Mesenchymal stem cell (in vitro differentiated cells and primary cell): ENCODE measurements around the gene GRIK4.
A peak's percentile ranks its signal among the peaks of the same experiment; 100 is the strongest.

Experiments
- DNase-seq: peaks from one replicate; pipeline ENCODE4 v3.0.0-alpha.2; 2013
- H2AFZ ChIP-seq: one replicate; pipeline ENCODE4 v1.6.1; 2013; ENCODE audit warnings: low read depth, mild to moderate bottlenecking, control low read depth, inconsistent platforms, low read length, moderate library complexity
- H2AK5ac ChIP-seq: 2 replicates; pipeline ENCODE4 v1.6.1; 2013; ENCODE audit warnings: low read length, moderate library complexity, mild to moderate bottlenecking, inconsistent platforms; ENCODE audit not compliant: severe bottlenecking
- H2BK120ac ChIP-seq: one replicate; pipeline ENCODE4 v1.6.1; 2013; ENCODE audit warnings: low read depth, mild to moderate bottlenecking, inconsistent platforms, low read length, moderate library complexity
- H2BK12ac ChIP-seq, 2 experiments: one replicate each; pipeline ENCODE4 v1.6.1; 2013; ENCODE audit warnings: inconsistent platforms in 2 of 2, low read length in 2 of 2, mild to moderate bottlenecking in 2 of 2, moderate library complexity in 2 of 2, control low read depth in 1 of 2
- H2BK15ac ChIP-seq: one replicate; pipeline ENCODE4 v1.6.1; 2013; ENCODE audit warnings: mild to moderate bottlenecking, low read depth, inconsistent platforms; ENCODE audit not compliant: poor library complexity, severe bottlenecking
- H2BK5ac ChIP-seq: 2 replicates; pipeline ENCODE4 v1.6.1; 2013; ENCODE audit warnings: low read depth, mild to moderate bottlenecking, low read length, control low read depth, inconsistent platforms; ENCODE audit not compliant: poor library complexity, severe bottlenecking
- H3K14ac ChIP-seq, 2 experiments: one replicate each; pipeline ENCODE4 v1.6.1; 2013; ENCODE audit warnings: inconsistent platforms in 2 of 2, low read length in 2 of 2, control low read depth in 1 of 2, mild to moderate bottlenecking in 1 of 2, moderate library complexity in 1 of 2
- H3K18ac ChIP-seq, 2 experiments: one replicate each; pipeline ENCODE4 v1.6.1; 2013; ENCODE audit warnings: inconsistent platforms in 2 of 2, low read length in 2 of 2, control low read depth in 1 of 2, low read depth in 1 of 2, mild to moderate bottlenecking in 1 of 2
- H3K23ac ChIP-seq, 2 experiments: one replicate each; pipeline ENCODE4 v1.6.1; 2013; ENCODE audit warnings: inconsistent platforms in 2 of 2, low read length in 2 of 2, mild to moderate bottlenecking in 2 of 2, moderate library complexity in 2 of 2, control low read depth in 1 of 2
- H3K27ac ChIP-seq: 2 replicates; pipeline ENCODE4 v1.5.1; 2013; ENCODE audit warnings: mild to moderate bottlenecking, moderate library complexity, low read length, control low read depth, inconsistent platforms; ENCODE audit not compliant: poor library complexity, severe bottlenecking
- H3K27me3 ChIP-seq, 2 experiments: 2 replicates each; pipeline versions ENCODE4 v1.6.1 to v1.7.0; 2013; ENCODE audit warnings: low read length in 2 of 2, mild to moderate bottlenecking in 2 of 2, moderate library complexity in 2 of 2, control low read depth in 1 of 2, inconsistent platforms in 1 of 2; ENCODE audit not compliant: control insufficient read depth in 1 of 2, insufficient read depth in 1 of 2
- H3K36me3 ChIP-seq, 2 experiments: 2 replicates each; pipeline versions ENCODE4 v1.6.1 to v1.7.0; 2013; ENCODE audit warnings: low read length in 2 of 2, control low read depth in 1 of 2, inconsistent platforms in 1 of 2, low read depth in 1 of 2, mild to moderate bottlenecking in 1 of 2; ENCODE audit not compliant: insufficient read depth in 2 of 2, control insufficient read depth in 1 of 2
- H3K4ac ChIP-seq, 2 experiments: one replicate each; pipeline ENCODE4 v1.6.1; 2013; ENCODE audit warnings: inconsistent platforms in 2 of 2, low read length in 2 of 2, mild to moderate bottlenecking in 2 of 2, moderate library complexity in 2 of 2, control low read depth in 1 of 2, low read depth in 1 of 2
- H3K4me1 ChIP-seq: 2 replicates; pipeline ENCODE4 v1.6.1; 2013; ENCODE audit warnings: low read depth, low read length, control low read depth; ENCODE audit not compliant: control insufficient read depth, insufficient read depth
- H3K4me2 ChIP-seq: 2 replicates; pipeline ENCODE4 v1.6.1; 2013; ENCODE audit warnings: low read length, mild to moderate bottlenecking, inconsistent platforms; ENCODE audit not compliant: poor library complexity, severe bottlenecking
- H3K4me3 ChIP-seq, 2 experiments: 2 replicates each; pipeline versions ENCODE4 v1.5.1 to v1.7.0; 2013; ENCODE audit warnings: low read length in 2 of 2, mild to moderate bottlenecking in 2 of 2, control low read depth in 1 of 2, low read depth in 1 of 2; ENCODE audit not compliant: insufficient read depth in 1 of 2
- H3K79me1 ChIP-seq: replicated peaks from 2 replicates; pipeline ENCODE4 v1.6.1; 2013; ENCODE audit warnings: mild to moderate bottlenecking, control low read depth, low read length, inconsistent platforms; ENCODE audit not compliant: poor library complexity, severe bottlenecking
- H3K9ac ChIP-seq: 2 replicates; pipeline ENCODE4 v1.7.0; 2013; ENCODE audit warnings: mild to moderate bottlenecking, low read length, moderate library complexity
- H3K9me3 ChIP-seq: 2 replicates; pipeline ENCODE4 v1.7.0; 2013; ENCODE audit warnings: mild to moderate bottlenecking, low read length; ENCODE audit not compliant: control insufficient read depth
- H4K8ac ChIP-seq: one replicate; pipeline ENCODE4 v1.6.1; 2013; ENCODE audit warnings: inconsistent platforms, mild to moderate bottlenecking, low read length, moderate library complexity
- H4K91ac ChIP-seq: one replicate; pipeline ENCODE4 v1.6.1; 2013; ENCODE audit warnings: mild to moderate bottlenecking, low read length, inconsistent platforms
- WGBS: methylation state at CpG from one replicate; pipeline ENCODE4 v1.1.7; 2013; ENCODE audit warnings: mixed read lengths; 5-methylcytosine and 5-hydroxymethylcytosine counted together

GRIK4 gene

GRCh38 chr11:120869516-120870011, 358.0 kb downstream of the GRIK4 start:
- H3K79me1 ChIP-seq: no peaks in the 10 kb centered on the region
- H3K4me1 ChIP-seq: no peaks in the 10 kb centered on the region
- no peaks in the 10 kb centered on the region for H3K36me3 ChIP-seq
- no peak overlapping the region for H3K18ac ChIP-seq
- H2BK12ac ChIP-seq: no peak overlapping the region
- no peak overlapping the region for H2BK15ac ChIP-seq
- peak overlapping the region in 1 of 2 experiments; percentile 38 for H3K14ac ChIP-seq
- peaks cover 26 to 35% of the 10 kb centered on the region in 2 experiments for H3K27me3 ChIP-seq
- WGBS: 76% methylated on average over 11 of the region's 11 CpGs
- H2BK5ac ChIP-seq: no peak overlapping the region
- no peak overlapping the region for H3K4me3 ChIP-seq
- H3K23ac ChIP-seq: no peak overlapping the region
- H3K9ac ChIP-seq: no peak overlapping the region
- no peak overlapping the region for H4K91ac ChIP-seq
- no peak overlapping the region for H2AFZ ChIP-seq
- H4K8ac ChIP-seq: no peak overlapping the region
- DNase-seq: no peak
- H2BK120ac ChIP-seq: no peak overlapping the region
- H3K27ac ChIP-seq: no peak overlapping the region
- H3K4me2 ChIP-seq: no peak overlapping the region
- H3K4ac ChIP-seq: no peak overlapping the region
- no peaks in the 10 kb centered on the region for H3K9me3 ChIP-seq
- H2AK5ac ChIP-seq: no peak overlapping the region

- Histone ChIP-seq H4K91ac (no peak overlapping the region), H3K36me3 (no peaks in the 10 kb centered on the region), H2BK120ac (no peak overlapping the region), H4K8ac (no peak overlapping the region), H3K9me3 (no peaks in the 10 kb centered on the region), H3K27me3 (peaks cover 23 to 35% of the 10 kb centered on the region in 2 experiments), H2AFZ (no peak overlapping the region), H2BK12ac (no peak overlapping the region), H3K4me3 (no peak overlapping the region), H3K4ac (no peak overlapping the region), H2BK5ac (no peak overlapping the region), H3K4me2 (no peak overlapping the region), H3K23ac (no peak overlapping the region), H2BK15ac (no peak overlapping the region), H3K27ac (no peak overlapping the region), H3K14ac (no peak overlapping the region), H3K79me1 (no peaks in the 10 kb centered on the region), H2AK5ac (no peak overlapping the region), H3K4me1 (no peaks in the 10 kb centered on the region), H3K18ac (no peak overlapping the region), H3K9ac (no peak overlapping the region)
- WGBS: 75% methylated on average over 6 of the region's 6 CpGs
- no peak for DNase-seq
Observed at GRCh38 chr11:120871194-120871593, 359.6 kb downstream of the GRIK4 start.

- H4K8ac ChIP-seq: no peak overlapping the region
- H3K36me3 ChIP-seq: no peaks in the 10 kb centered on the region
- no peak overlapping the region for H2BK12ac ChIP-seq
- H3K79me1 ChIP-seq: no peaks in the 10 kb centered on the region
- WGBS: 43% methylated on average over 2 of the region's 2 CpGs
- no peaks in the 10 kb centered on the region for H3K4me1 ChIP-seq
- H3K23ac ChIP-seq: no peak overlapping the region
- no peak for DNase-seq
- no peak overlapping the region for H2BK120ac ChIP-seq
- no peak overlapping the region for H2BK5ac ChIP-seq
- no peak overlapping the region for H3K9ac ChIP-seq
- H3K4me3 ChIP-seq: no peak overlapping the region
- no peak overlapping the region for H2AK5ac ChIP-seq
- no peak overlapping the region for H3K18ac ChIP-seq
- H2AFZ ChIP-seq: no peak overlapping the region
- no peak overlapping the region for H3K4me2 ChIP-seq
- H2BK15ac ChIP-seq: no peak overlapping the region
- H3K27me3 ChIP-seq: peaks cover 20 to 33% of the 10 kb centered on the region in 2 experiments
- H3K14ac ChIP-seq: no peak overlapping the region
- H4K91ac ChIP-seq: no peak overlapping the region
- no peaks in the 10 kb centered on the region for H3K9me3 ChIP-seq
- H3K27ac ChIP-seq: no peak overlapping the region
- no peak overlapping the region for H3K4ac ChIP-seq
Observed at GRCh38 chr11:120871924-120872323, 360.4 kb downstream of the GRIK4 start.

GRCh38 chr11:120873966-120874735, 362.6 kb downstream of the GRIK4 start:
- no peaks in the 10 kb centered on the region for H3K9me3 ChIP-seq
- no peak overlapping the region for H3K23ac ChIP-seq
- peaks cover 20 to 28% of the 10 kb centered on the region in 2 experiments for H3K27me3 ChIP-seq
- WGBS: 85% methylated on average over 15 of the region's 15 CpGs
- no peak overlapping the region for H3K27ac ChIP-seq
- H4K8ac ChIP-seq: no peak overlapping the region
- no peak overlapping the region for H2BK120ac ChIP-seq
- no peak overlapping the region for H3K14ac ChIP-seq
- no peak overlapping the region for H2BK12ac ChIP-seq
- no peak overlapping the region for H2BK15ac ChIP-seq
- H3K4me1 ChIP-seq: no peaks in the 10 kb centered on the region
- no peak overlapping the region for H2AK5ac ChIP-seq
- no peak overlapping the region for H4K91ac ChIP-seq
- no peak overlapping the region for H3K4ac ChIP-seq
- H3K4me2 ChIP-seq: no peak overlapping the region
- no peak overlapping the region for H3K18ac ChIP-seq
- H3K9ac ChIP-seq: no peak overlapping the region
- no peaks in the 10 kb centered on the region for H3K79me1 ChIP-seq
- DNase-seq: no peak
- H3K4me3 ChIP-seq: no peak overlapping the region
- H2AFZ ChIP-seq: no peak overlapping the region
- no peaks in the 10 kb centered on the region for H3K36me3 ChIP-seq
- no peak overlapping the region for H2BK5ac ChIP-seq
